GM12874 (cell line): ENCODE data around the gene GNAL.

Experiments used
- TF ChIP-seq, protein P1 (sequence below): IDR thresholded peaks from 2 replicates; pipeline ENCODE4 v1.5.1; 2011; ENCODE audit warnings: low read depth, mild to moderate bottlenecking, control low read depth, low read length, moderate library complexity; ENCODE audit not compliant: insufficient read depth

The GNAL gene

DNA sequence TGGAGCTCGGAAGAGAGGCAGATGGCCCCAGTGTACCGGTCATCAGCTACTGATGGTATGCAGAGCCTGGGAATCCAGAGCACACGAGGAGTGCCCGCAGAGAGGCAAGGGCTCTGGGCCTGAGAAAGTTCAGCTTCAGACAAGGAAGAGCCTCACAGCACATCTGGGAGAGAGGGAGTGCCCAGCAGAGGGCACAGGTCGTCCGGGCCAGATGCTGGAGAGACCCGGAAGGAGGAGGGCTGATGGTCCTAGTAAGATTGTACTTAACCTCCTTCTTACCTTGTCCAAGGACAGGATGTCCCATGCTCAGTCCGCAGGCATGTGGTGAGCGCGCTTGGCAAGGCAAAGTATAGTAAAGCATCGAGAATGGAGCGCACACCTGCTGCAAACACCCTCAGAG, 137.8 kb downstream of the GNAL start:
- TF ChIP-seq, protein P1, sequence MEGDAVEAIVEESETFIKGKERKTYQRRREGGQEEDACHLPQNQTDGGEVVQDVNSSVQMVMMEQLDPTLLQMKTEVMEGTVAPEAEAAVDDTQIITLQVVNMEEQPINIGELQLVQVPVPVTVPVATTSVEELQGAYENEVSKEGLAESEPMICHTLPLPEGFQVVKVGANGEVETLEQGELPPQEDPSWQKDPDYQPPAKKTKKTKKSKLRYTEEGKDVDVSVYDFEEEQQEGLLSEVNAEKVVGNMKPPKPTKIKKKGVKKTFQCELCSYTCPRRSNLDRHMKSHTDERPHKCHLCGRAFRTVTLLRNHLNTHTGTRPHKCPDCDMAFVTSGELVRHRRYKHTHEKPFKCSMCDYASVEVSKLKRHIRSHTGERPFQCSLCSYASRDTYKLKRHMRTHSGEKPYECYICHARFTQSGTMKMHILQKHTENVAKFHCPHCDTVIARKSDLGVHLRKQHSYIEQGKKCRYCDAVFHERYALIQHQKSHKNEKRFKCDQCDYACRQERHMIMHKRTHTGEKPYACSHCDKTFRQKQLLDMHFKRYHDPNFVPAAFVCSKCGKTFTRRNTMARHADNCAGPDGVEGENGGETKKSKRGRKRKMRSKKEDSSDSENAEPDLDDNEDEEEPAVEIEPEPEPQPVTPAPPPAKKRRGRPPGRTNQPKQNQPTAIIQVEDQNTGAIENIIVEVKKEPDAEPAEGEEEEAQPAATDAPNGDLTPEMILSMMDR: no peak

DNA sequence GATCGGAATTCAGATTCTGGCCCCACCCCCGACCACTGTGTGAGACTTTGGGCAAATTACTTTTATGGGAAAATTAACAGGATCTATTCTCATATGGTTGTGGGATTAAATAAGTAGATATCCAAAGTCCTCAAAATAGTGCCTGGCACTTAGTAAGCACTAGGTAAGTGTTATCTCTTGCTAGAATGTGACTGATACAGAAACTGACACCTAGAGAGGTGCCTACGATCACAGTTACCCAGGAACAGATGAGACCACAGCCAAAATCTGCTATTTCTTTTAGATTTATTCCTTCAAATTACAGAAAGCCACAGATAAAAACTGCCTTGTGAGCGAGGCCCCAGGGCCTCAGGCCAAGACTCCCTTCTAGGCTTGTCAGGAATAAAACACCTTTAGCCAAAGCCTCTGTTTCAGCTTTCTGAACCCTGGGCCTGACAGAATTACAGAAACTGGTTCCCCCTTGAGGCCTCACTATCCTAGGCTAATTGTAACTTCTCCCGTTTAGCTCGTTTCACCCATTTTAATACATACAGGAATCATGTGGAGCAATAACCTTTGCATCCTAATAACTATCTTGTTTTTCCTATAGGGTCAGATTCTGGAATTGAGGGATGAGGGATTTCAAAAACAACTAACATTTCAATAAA, 139.8 kb downstream of the GNAL start:
- TF ChIP-seq, protein P1: no peak

DNA sequence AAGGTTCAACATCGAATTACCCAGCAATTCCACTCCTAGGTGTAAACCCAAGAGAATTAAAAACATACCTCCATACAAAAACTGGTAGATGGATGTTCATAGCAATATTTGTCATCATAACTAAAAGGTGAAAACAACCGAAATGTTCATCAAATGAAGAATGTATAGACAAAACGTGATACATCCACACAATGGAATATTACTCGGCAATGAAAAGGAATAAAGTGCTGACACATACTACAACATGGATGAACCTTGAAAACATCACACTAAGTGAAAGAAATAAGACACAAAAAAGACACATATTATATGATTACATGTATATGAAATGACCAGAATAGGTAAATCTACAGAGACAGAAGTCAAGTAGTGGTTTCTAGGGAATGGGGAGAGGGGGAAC, 141.5 kb downstream of the GNAL start:
- TF ChIP-seq, protein P1: no peak

DNA sequence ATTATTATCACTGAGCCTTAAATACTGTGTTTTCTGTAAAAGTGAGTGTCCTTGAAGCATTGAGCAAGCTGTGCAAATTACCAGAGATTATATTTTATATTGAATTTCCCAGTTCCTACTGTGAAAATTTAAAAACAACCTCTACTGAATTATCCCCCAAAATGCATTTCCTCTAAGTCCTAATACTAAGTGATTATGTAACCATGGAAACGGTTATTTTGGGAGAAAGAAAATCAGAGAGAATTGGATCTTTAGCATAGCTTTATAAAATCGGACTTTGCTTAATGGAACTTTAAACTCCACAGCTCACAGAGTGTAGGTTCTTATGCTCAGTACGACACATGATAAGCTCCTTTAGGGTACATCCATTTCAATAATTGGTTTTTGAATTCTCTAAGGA, 142.9 kb downstream of the GNAL start:
- TF ChIP-seq, protein P1: no peak

DNA sequence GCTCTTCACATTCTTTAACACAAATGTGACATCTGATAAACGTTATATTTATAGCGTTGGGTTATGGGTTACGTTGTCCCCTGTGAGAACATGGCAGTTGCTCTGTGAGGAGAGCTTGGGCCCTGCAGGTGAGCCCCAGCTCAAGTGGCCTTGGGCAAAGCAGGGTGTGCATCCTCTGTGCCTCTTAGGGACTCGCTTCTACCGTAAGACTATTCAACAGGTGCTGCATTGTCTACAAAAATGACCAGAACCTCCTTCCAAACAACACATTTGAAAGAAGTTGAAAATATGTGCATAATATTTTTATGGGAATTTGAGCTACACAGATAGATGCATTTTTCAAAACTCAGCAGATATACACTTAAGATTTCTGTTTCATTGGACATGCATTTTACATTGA, 145.7 kb downstream of the GNAL start:
- TF ChIP-seq, protein P1: no peak

DNA sequence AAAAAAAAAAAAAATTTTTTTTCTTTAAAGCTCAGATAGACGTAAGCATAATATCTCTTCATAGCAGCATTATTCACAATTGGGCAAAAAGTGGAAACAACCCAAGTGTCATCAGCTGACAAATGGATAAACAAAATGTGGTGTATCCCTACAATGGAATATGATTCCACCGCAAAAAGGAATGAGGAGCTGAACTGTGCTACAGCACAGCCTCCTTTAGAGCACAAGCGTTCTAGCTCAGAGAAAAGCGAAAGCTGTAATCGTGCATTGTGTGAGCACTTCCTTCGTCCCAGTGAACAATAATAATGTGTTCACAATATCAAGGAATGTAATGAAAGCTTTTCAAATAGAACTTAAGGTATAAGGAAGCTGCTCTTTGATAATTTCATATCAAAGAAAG, 150.5 kb downstream of the GNAL start:
- TF ChIP-seq, protein P1: no peak

DNA sequence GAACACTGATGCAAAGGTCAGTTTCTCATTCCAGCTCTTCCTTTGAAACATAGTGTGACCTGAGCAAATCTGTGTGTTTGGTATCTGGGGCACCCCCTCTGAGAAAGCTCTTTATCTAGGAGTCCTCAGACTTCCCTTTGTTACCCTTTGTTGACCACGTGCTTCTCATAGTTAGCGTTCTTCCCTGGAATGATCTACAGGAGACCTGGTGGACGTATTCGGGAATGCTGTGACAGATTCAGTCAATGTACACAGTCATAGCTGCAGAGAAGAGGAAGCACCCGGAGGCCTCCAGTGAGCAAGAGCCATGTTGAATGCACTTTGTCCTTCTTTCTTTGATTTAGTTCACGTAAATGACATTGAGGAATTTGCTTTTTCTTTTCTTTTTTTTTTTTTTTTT, 151.4 kb downstream of the GNAL start:
- TF ChIP-seq, protein P1: no peak

DNA sequence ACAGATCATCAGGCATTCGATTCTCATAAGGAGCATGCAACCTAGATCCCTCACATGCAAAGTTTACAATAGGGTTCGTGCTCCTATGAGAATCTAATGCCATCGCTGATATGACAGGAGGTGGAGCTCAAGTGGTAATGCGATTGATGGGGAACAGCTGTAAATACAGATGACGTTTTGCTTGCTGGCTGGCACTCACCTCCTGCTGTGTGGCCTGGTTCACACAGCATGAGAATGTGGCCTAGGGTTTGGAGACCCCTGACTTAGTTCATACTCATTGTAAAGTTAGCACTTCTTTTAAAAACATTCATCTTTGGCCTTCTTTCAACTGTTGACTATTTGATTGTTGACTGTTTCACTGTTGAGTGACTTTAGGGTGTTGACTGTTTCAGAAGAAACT, 153.5 kb downstream of the GNAL start:
- TF ChIP-seq, protein P1: no peak
